Left ventricle myocardium inferior (tissue), 1 donor: Measurements from ENCODE around the gene BORCS6. TPM values are rescaled to one million over a fixed set of nuclear protein-coding genes. Genes with fewer than 3 reads are reported as not detected.

Source experiments
- DNase-seq: peaks from one replicate; pipeline ENCODE4 v3.0.0-alpha.2; 2020
- H3K27ac ChIP-seq: fragments of 200-600 bp; replicated peaks from 2 replicates; pipeline ENCODE4 v1.8.0; 2021
- H3K27me3 ChIP-seq: fragments of 200-600 bp; 2 replicates; pipeline ENCODE4 v1.8.0; 2021; ENCODE audit warnings: low read depth
- H3K36me3 ChIP-seq: fragments of 200-600 bp; 2 replicates; pipeline ENCODE4 v1.8.0; 2021
- H3K4me1 ChIP-seq: fragments of 200-600 bp; 2 replicates; pipeline ENCODE4 v1.8.0; 2021
- H3K4me3 ChIP-seq: fragments of 200-600 bp; 2 replicates; pipeline ENCODE4 v1.8.0; 2021; ENCODE audit warnings: mild to moderate bottlenecking, moderate library complexity
- H3K9me3 ChIP-seq: fragments of 200-600 bp; replicated peaks from 2 replicates; pipeline ENCODE4 v1.8.0; 2021
- CTCF ChIP-seq: fragments of 200-600 bp; IDR thresholded peaks from 2 replicates; pipeline ENCODE4 v1.8.0; 2021; ENCODE audit warnings: antibody characterized with exemption, mild to moderate bottlenecking, borderline replicate concordance
- intact Hi-C: fragments of 100-400 bp; cut with micrococcal nuclease; formaldehyde crosslinking; loops from one replicate; pipeline ENCODE4 v1.11.0; 2022
- total RNA-seq: library from RNA; stranded (reverse); fragmentation: NEBNext Ultra II Directional; extraction: Animal tissue kit (Norgen Biotek cat#: 25700); gene quantifications from one replicate; pipeline ENCODE4 v1.2.1, GENCODE V29; 2021
- donor health status: DM: no; HTN: yes; CAD: no; lungs with severe emphysema.

Gene BORCS6
- total RNA-seq, 1 donor from 2014 or later: 8.4 TPM

- intact Hi-C loops: no loop called here
- no peak for DNase-seq
- peaks cover 95% of the 10 kb centered on the region for H3K36me3 ChIP-seq
- TF ChIP-seq CTCF: no peak
- H3K9me3 ChIP-seq: no peaks in the 10 kb centered on the region
- H3K4me1 ChIP-seq: peaks cover 24% of the 10 kb centered on the region
- H3K4me3 ChIP-seq: no peak overlapping the region
- H3K27me3 ChIP-seq: no peaks in the 10 kb centered on the region
- no peak overlapping the region for H3K27ac ChIP-seq
Measured at GRCh38 chr17:8231701-8232100, 41.7 kb upstream of the BORCS6 start.

- H3K4me3 ChIP-seq: peak overlapping the region; percentile 58
- no peak for TF ChIP-seq CTCF
- no peaks in the 10 kb centered on the region for H3K9me3 ChIP-seq
- H3K36me3 ChIP-seq: peaks cover 50% of the 10 kb centered on the region
- peak overlapping the region; percentile 82 for H3K27ac ChIP-seq
- peaks cover 36% of the 10 kb centered on the region for H3K4me1 ChIP-seq
- intact Hi-C loops: no loop called here
- no peaks in the 10 kb centered on the region for H3K27me3 ChIP-seq
- no peak for DNase-seq
Measured at GRCh38 chr17:8227238-8227581, 37.2 kb upstream of the BORCS6 start.

GRCh38 chr17:8226536-8227237 lies 36.7 kb upstream of the BORCS6 start:
- Histone ChIP-seq H3K27me3 (no peaks in the 10 kb centered on the region), H3K27ac (peak overlapping the region; percentile 82), H3K36me3 (peaks cover 44% of the 10 kb centered on the region), H3K4me3 (peak overlapping the region; percentile 58), H3K4me1 (peaks cover 38% of the 10 kb centered on the region), H3K9me3 (no peaks in the 10 kb centered on the region)
- DNase-seq: peak; percentile 52
- intact Hi-C loops: no loop called here
- no peak for TF ChIP-seq CTCF

GRCh38 chr17:8225813-8226535 lies 36.0 kb upstream of the BORCS6 start:
- DNase-seq: no peak
- TF ChIP-seq CTCF: no peak
- H3K4me1 ChIP-seq: peaks cover 44% of the 10 kb centered on the region
- no peaks in the 10 kb centered on the region for H3K27me3 ChIP-seq
- H3K36me3 ChIP-seq: peaks cover 37% of the 10 kb centered on the region
- intact Hi-C loops: no loop called here
- H3K9me3 ChIP-seq: no peaks in the 10 kb centered on the region
- peak overlapping the region; percentile 58 for H3K4me3 ChIP-seq
- peak overlapping the region; percentile 82 for H3K27ac ChIP-seq

- TF ChIP-seq CTCF: no peak
- intact Hi-C loops: loop anchor here (5.0 kb wide), 1 partner anchor 38 kb away; no protein-coding TSS in a partner anchor
- no peak overlapping the region for H3K4me3 ChIP-seq
- H3K27me3 ChIP-seq: no peaks in the 10 kb centered on the region
- no peaks in the 10 kb centered on the region for H3K9me3 ChIP-seq
- peaks cover 49% of the 10 kb centered on the region for H3K4me1 ChIP-seq
- no peak for DNase-seq
- peaks cover 29% of the 10 kb centered on the region for H3K36me3 ChIP-seq
- H3K27ac ChIP-seq: peak overlapping the region; percentile 99
Measured at GRCh38 chr17:8224891-8225812, 35.2 kb upstream of the BORCS6 start.
